ENCODE results near the gene DAGLA.

The DAGLA gene

DNA sequence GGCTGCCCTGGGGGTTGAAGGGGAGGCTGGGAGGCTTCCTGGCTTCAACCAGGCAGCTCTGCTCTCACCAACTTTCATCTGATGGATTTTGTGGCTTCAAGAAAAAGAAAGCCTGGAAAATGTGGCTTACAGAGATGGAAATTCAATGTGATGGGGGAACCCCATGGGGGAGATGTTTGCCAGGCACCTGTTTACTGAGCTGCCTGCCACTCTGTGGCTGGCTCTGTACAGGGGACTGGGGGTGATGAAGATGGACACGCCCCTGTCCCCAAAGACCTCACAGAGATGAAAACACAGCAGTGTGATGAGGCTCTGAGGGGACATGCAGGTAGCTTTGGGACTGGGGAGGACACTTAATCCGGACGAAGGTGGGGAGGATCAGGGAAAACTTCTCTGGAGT is 102.1 kb downstream of the DAGLA start:
- TF ChIP-seq, protein P1, sequence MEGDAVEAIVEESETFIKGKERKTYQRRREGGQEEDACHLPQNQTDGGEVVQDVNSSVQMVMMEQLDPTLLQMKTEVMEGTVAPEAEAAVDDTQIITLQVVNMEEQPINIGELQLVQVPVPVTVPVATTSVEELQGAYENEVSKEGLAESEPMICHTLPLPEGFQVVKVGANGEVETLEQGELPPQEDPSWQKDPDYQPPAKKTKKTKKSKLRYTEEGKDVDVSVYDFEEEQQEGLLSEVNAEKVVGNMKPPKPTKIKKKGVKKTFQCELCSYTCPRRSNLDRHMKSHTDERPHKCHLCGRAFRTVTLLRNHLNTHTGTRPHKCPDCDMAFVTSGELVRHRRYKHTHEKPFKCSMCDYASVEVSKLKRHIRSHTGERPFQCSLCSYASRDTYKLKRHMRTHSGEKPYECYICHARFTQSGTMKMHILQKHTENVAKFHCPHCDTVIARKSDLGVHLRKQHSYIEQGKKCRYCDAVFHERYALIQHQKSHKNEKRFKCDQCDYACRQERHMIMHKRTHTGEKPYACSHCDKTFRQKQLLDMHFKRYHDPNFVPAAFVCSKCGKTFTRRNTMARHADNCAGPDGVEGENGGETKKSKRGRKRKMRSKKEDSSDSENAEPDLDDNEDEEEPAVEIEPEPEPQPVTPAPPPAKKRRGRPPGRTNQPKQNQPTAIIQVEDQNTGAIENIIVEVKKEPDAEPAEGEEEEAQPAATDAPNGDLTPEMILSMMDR (conservative IDR thresholded peaks at IDR 0.05; ENCODE audit: control insufficient read depth, insufficient read depth, low read depth, low read length), result no peak
- no peak overlapping the region for H3K4me3 ChIP-seq (ENCODE audit: control insufficient read depth, low read depth, low read length)
- DNase-seq (ENCODE audit: low read depth), result no peak

DNA sequence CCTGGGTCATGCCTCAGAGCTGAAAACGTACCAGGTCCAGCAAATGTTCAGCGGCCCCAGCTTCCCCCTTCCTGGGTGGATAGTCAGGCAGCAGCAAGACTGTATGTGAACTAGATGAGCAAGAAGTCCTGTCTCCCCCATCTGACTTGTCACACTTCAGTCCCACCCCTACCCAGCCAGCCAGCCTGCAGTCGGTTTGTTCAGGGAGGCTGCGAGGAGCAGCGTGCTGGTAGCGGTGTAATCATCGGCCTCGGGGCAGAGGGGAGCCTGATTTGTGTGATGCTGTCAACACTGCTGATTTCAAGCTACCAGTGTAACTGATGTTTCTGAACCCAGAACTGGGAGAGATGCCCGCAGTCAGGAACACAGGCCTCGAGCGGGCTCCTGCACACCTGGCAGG is 102.7 kb downstream of the DAGLA start:
- no peak overlapping the region for H3K4me3 ChIP-seq (ENCODE audit: control insufficient read depth, low read depth, low read length)
- no peak for DNase-seq (ENCODE audit: low read depth)

DNA sequence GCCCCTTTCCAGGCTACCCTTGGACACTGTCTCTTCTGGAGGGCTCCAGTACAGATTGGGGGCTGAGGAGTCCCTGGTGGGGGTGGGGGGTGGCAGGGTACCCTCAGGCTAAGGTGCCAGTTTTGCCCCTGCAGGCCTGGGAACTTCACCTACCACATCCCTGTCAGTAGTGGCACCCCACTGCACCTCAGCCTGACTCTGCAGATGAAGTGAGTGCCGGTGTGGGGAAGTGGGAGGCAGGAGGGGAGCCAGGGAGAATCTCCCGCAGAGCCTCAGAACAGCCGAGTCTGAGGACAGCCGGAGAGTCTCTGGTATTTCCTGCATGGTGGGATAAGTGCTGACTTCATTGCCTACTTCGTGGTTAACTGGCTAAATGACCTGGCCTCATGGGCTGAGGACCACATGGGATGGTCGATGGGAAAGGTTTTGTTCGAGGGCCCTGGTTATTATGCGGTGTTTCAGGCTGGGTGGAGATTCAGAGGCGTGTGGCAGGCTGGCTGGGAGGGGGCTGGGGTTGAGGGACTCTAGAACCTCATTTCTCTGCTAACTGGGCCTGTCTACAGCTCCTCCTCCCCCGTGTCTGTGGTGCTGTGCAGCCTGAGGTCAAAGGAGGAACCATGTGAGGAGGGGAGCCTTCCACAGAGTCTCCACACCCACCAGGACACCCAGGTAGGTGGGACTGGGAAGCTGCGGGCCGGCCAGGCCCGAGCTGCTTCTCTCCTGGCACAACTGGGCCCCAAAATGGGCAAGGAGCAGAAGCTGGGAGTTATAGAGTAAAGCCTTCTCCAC is 103.7 kb downstream of the DAGLA start:
- TF ChIP-seq, protein P1 (conservative IDR thresholded peaks at IDR 0.05; ENCODE audit: control insufficient read depth, insufficient read depth, low read depth, low read length), result no peak
- peak; percentile 27 for DNase-seq (ENCODE audit: low read depth)
- no peak overlapping the region for H3K4me3 ChIP-seq (ENCODE audit: control insufficient read depth, low read depth, low read length)

More for the DNA sequence above, 102.7 kb downstream of the DAGLA start:
- TF ChIP-seq, protein P1 (conservative IDR thresholded peaks at IDR 0.05; ENCODE audit: control insufficient read depth, insufficient read depth, low read depth, low read length), result no peak

DNA sequence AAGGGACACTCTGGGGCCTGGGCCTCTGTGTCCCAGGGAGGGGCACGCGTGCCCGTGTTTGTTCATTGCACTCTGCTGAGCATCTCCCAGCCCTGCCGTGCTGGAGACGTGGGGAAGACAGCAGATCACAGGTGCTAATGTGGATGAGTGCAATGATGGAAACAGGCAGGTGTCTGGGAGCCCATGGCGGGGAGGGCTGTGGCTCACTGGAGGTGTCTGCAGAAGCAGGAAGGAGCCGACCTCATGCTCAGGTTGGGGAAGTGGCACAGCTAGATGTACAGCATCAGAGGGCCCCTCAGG is 104.3 kb downstream of the DAGLA start:
- TF ChIP-seq, protein P1 (conservative IDR thresholded peaks at IDR 0.05; ENCODE audit: control insufficient read depth, insufficient read depth, low read depth, low read length), result no peak
- DNase-seq (ENCODE audit: low read depth), result no peak
- H3K4me3 ChIP-seq (ENCODE audit: control insufficient read depth, low read depth, low read length), result no peak overlapping the region

DNA sequence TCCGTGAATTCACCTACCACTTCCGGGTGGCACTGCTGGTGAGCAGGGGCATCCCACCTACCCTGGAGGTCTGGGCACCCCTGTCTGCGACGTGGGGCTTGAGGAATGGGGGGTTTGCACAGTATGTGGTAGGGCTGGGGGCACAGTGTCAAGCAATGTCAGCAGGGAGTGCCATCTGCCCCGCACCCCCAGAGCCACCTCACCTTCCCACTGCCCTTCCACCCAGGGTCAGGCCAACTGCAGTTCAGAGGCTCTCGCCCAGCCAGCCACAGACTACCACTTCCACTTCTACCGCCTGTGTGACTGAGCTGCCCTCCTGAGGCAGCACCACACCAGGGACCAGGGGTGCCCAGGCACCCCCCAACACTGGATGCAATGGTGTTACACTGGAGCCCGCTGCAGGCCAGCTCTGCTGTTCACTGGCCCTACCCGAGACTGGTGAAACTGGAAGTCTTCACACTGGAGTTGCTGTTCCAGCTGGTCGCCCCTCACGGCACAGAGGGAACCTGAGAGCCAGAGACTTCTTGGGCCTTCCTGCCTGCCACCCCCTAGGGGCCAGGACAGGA is 105.7 kb downstream of the DAGLA start:
- TF ChIP-seq, protein P1 (conservative IDR thresholded peaks at IDR 0.05; ENCODE audit: control insufficient read depth, insufficient read depth, low read depth, low read length), result no peak
- H3K4me3 ChIP-seq (ENCODE audit: control insufficient read depth, low read depth, low read length), result no peak overlapping the region
- no peak for DNase-seq (ENCODE audit: low read depth)

DNA sequence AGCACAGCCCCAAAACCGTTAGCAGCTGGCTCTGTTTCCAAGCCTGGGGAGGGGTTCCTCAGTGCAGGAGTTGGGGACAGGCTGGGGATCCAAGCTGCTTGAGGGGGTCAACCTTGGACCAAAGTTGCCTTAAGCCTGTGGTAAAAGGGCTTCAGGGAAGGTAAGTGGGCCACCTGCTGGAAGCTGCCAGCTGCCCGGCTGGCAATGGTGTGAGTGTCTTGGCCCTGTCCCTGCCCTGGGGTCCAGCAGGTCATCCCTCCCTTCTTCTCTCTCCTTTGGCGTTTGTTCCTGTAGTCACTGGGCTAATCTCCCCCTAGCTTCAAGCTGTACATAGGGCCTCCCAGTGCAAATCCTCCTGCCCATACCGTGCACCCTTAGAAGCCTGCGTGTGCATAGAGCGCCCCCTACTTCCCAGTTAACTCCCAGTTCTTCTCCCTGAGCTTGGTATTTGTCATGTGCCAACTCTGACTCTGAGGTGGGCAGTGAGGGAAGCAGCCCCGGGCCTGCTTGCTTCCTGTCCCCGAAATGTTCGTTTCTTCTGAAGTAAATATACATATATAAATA is 107.8 kb downstream of the DAGLA start:
- H3K4me3 ChIP-seq (ENCODE audit: control insufficient read depth, low read depth, low read length), result no peak overlapping the region
- DNase-seq (ENCODE audit: low read depth), result peak; percentile 58

More for the DNA sequence above, 107.8 kb downstream of the DAGLA start:
- TF ChIP-seq, protein P1 (conservative IDR thresholded peaks at IDR 0.05; ENCODE audit: control insufficient read depth, insufficient read depth, low read depth, low read length), result peak; percentile 59
